Activated T-cell treated with anti-CD3 and anti-CD28 coated beads, Interleukin-2, amount 50 U/mL, for 4 hours (primary cell): Measurements from ENCODE around the gene TSHZ3. TPM values are rescaled to one million over a fixed set of nuclear protein-coding genes. Genes with fewer than 3 reads are reported as not detected.

Source experiments
- ATAC-seq, 2 donors: fragments of 200-7000 bp; cut with Tn5 transposase; one replicate each; pipeline ENCODE4 v1.10.0; 2021
- DNase-seq: peaks from one replicate; pipeline ENCODE4 v3.0.0-alpha.2; 2020
- H3K27me3 Mint-ChIP-seq: one replicate; pipeline ENCODE4 v1.8.0; 2021; ENCODE audit warnings: low read depth, mixed read lengths
- H3K36me3 Mint-ChIP-seq: one replicate; pipeline ENCODE4 v1.8.0; 2022; ENCODE audit warnings: mixed read lengths; ENCODE audit not compliant: insufficient read depth
- H3K4me1 Mint-ChIP-seq: one replicate; pipeline ENCODE4 v1.8.0; 2021; ENCODE audit warnings: low read depth, mixed read lengths
- H3K4me3 Mint-ChIP-seq: one replicate; pipeline ENCODE4 v1.8.0; 2021; ENCODE audit warnings: mild to moderate bottlenecking, moderate library complexity, mixed read lengths
- H3K9me3 Mint-ChIP-seq: one replicate; pipeline ENCODE4 v1.8.0; 2021; ENCODE audit warnings: mixed read lengths
- total RNA-seq, 3 donors: library from RNA; stranded (reverse); gene quantifications; one replicate each; pipeline ENCODE4 v1.2.1, GENCODE V29; 2021

TSHZ3 gene
- total RNA-seq, 3 donors from 2014 or later, result 0.25 to 0.95 (median 0.63) TPM

GRCh38 chr19:31257025-31257424 is 92.2 kb downstream of the TSHZ3 start:
- no peak overlapping the region for H3K4me3 Mint-ChIP-seq
- H3K36me3 Mint-ChIP-seq, result no peaks in the 10 kb centered on the region
- DNase-seq (no peak), ATAC-seq (no peak)
- peaks cover 3% of the 10 kb centered on the region for H3K4me1 Mint-ChIP-seq
- no peaks in the 10 kb centered on the region for H3K9me3 Mint-ChIP-seq
- H3K27me3 Mint-ChIP-seq, result peaks cover 8% of the 10 kb centered on the region

GRCh38 chr19:31256593-31256960 is 92.7 kb downstream of the TSHZ3 start:
- Mint-ChIP-seq H3K36me3 (no peaks in the 10 kb centered on the region), H3K9me3 (no peaks in the 10 kb centered on the region), H3K4me1 (peaks cover 2% of the 10 kb centered on the region), H3K4me3 (no peak overlapping the region), H3K27me3 (peaks cover 8% of the 10 kb centered on the region)
- ATAC-seq (no peak), DNase-seq (no peak)

GRCh38 chr19:31255831-31256592 is 93.2 kb downstream of the TSHZ3 start:
- no peaks in the 10 kb centered on the region for H3K4me1 Mint-ChIP-seq
- no peaks in the 10 kb centered on the region for H3K36me3 Mint-ChIP-seq
- H3K27me3 Mint-ChIP-seq, result peaks cover 8% of the 10 kb centered on the region
- H3K9me3 Mint-ChIP-seq, result no peaks in the 10 kb centered on the region
- no peak for DNase-seq
- H3K4me3 Mint-ChIP-seq, result no peak overlapping the region
- ATAC-seq, result no peak

- DNase-seq (no peak), ATAC-seq (no peak)
- H3K9me3 Mint-ChIP-seq, result no peaks in the 10 kb centered on the region
- H3K4me3 Mint-ChIP-seq, result no peak overlapping the region
- no peaks in the 10 kb centered on the region for H3K36me3 Mint-ChIP-seq
- H3K4me1 Mint-ChIP-seq, result no peaks in the 10 kb centered on the region
- peaks cover 8% of the 10 kb centered on the region for H3K27me3 Mint-ChIP-seq
Observed at GRCh38 chr19:31255174-31255799, 93.9 kb downstream of the TSHZ3 start.

GRCh38 chr19:31254611-31255010 is 94.6 kb downstream of the TSHZ3 start:
- Mint-ChIP-seq H3K27me3 (peaks cover 7% of the 10 kb centered on the region), H3K4me1 (no peaks in the 10 kb centered on the region), H3K9me3 (no peaks in the 10 kb centered on the region), H3K4me3 (no peak overlapping the region), H3K36me3 (no peaks in the 10 kb centered on the region)
- ATAC-seq, result no peak
- DNase-seq, result no peak

GRCh38 chr19:31254180-31254551 is 95.1 kb downstream of the TSHZ3 start:
- no peaks in the 10 kb centered on the region for H3K4me1 Mint-ChIP-seq
- H3K27me3 Mint-ChIP-seq, result peaks cover 3% of the 10 kb centered on the region
- H3K4me3 Mint-ChIP-seq, result no peak overlapping the region
- no peaks in the 10 kb centered on the region for H3K36me3 Mint-ChIP-seq
- ATAC-seq, result no peak
- H3K9me3 Mint-ChIP-seq, result no peaks in the 10 kb centered on the region
- DNase-seq, result no peak

GRCh38 chr19:31253526-31254179 is 95.6 kb downstream of the TSHZ3 start:
- ATAC-seq, result no peak

GRCh38 chr19:31252441-31252840 is 96.8 kb downstream of the TSHZ3 start:
- DNase-seq, result no peak
- H3K9me3 Mint-ChIP-seq, result no peaks in the 10 kb centered on the region
- no peaks in the 10 kb centered on the region for H3K36me3 Mint-ChIP-seq
- no peaks in the 10 kb centered on the region for H3K4me1 Mint-ChIP-seq
- no peak overlapping the region for H3K4me3 Mint-ChIP-seq
- ATAC-seq, result no peak
- peaks cover 6% of the 10 kb centered on the region for H3K27me3 Mint-ChIP-seq

More at GRCh38 chr19:31253526-31254179, 95.6 kb downstream of the TSHZ3 start:
- Mint-ChIP-seq H3K36me3 (no peaks in the 10 kb centered on the region), H3K4me3 (no peak overlapping the region), H3K9me3 (no peaks in the 10 kb centered on the region), H3K27me3 (peaks cover 3% of the 10 kb centered on the region), H3K4me1 (no peaks in the 10 kb centered on the region)
- no peak for DNase-seq

GRCh38 chr19:31249217-31249616 is 100.0 kb downstream of the TSHZ3 start:
- Mint-ChIP-seq H3K4me3 (no peak overlapping the region), H3K9me3 (no peaks in the 10 kb centered on the region), H3K4me1 (no peaks in the 10 kb centered on the region), H3K27me3 (peaks cover 4% of the 10 kb centered on the region), H3K36me3 (no peaks in the 10 kb centered on the region)
- DNase-seq (no peak), ATAC-seq (no peak)

- Mint-ChIP-seq H3K27me3 (peaks cover 6% of the 10 kb centered on the region), H3K4me3 (no peak overlapping the region), H3K9me3 (no peaks in the 10 kb centered on the region), H3K36me3 (no peaks in the 10 kb centered on the region), H3K4me1 (no peaks in the 10 kb centered on the region)
- DNase-seq (no peak), ATAC-seq (no peak)
Observed at GRCh38 chr19:31235806-31236205, 113.4 kb downstream of the TSHZ3 start.

GRCh38 chr19:31233295-31233800 is 115.9 kb downstream of the TSHZ3 start:
- ATAC-seq (no peak), DNase-seq (no peak)
- Mint-ChIP-seq H3K36me3 (no peaks in the 10 kb centered on the region), H3K9me3 (no peaks in the 10 kb centered on the region), H3K27me3 (peaks cover 6% of the 10 kb centered on the region), H3K4me1 (no peaks in the 10 kb centered on the region), H3K4me3 (no peak overlapping the region)

- Mint-ChIP-seq H3K27me3 (peaks cover 6% of the 10 kb centered on the region), H3K4me3 (no peak overlapping the region), H3K4me1 (no peaks in the 10 kb centered on the region), H3K9me3 (no peaks in the 10 kb centered on the region), H3K36me3 (no peaks in the 10 kb centered on the region)
- ATAC-seq (no peak), DNase-seq (no peak)
Observed at GRCh38 chr19:31232871-31233270, 116.4 kb downstream of the TSHZ3 start.

- ATAC-seq (no peak), DNase-seq (no peak)
- no peaks in the 10 kb centered on the region for H3K4me1 Mint-ChIP-seq
- H3K27me3 Mint-ChIP-seq, result peaks cover 6% of the 10 kb centered on the region
- no peak overlapping the region for H3K4me3 Mint-ChIP-seq
- H3K36me3 Mint-ChIP-seq, result no peaks in the 10 kb centered on the region
- H3K9me3 Mint-ChIP-seq, result no peaks in the 10 kb centered on the region
Observed at GRCh38 chr19:31232180-31232579, 117.1 kb downstream of the TSHZ3 start.

- Mint-ChIP-seq H3K9me3 (peaks cover 4% of the 10 kb centered on the region), H3K4me1 (no peaks in the 10 kb centered on the region), H3K27me3 (peaks cover 2% of the 10 kb centered on the region), H3K4me3 (no peak overlapping the region), H3K36me3 (no peaks in the 10 kb centered on the region)
- no peak for DNase-seq
- no peak for ATAC-seq
Observed at GRCh38 chr19:31231237-31231636, 118.0 kb downstream of the TSHZ3 start.
